RWPE2 (cell line): ENCODE data around the gene ELFN1.

ENCODE experiments used
- ATAC-seq: fragments of 200-7000 bp; cut with Tn5 transposase; 3 replicates; pipeline ENCODE4 v1.9.1; 2021; ENCODE audit warnings: low read depth
- DNase-seq: peaks from one replicate; pipeline ENCODE4 v3.0.0-alpha.2; 2020; ENCODE audit warnings: low spot score
- H3K27ac ChIP-seq: fragments of 450-650 bp; 2 replicates; pipeline ENCODE4 v1.5.1; 2017; ENCODE audit warnings: mild to moderate bottlenecking; ENCODE audit not compliant: poor library complexity, severe bottlenecking
- H3K27me3 ChIP-seq: fragments of 250-450 bp; sonication (Bioruptor Pico); 2 replicates; pipeline ENCODE4 v1.5.1; 2021; ENCODE audit warnings: mild to moderate bottlenecking, moderate library complexity; ENCODE audit not compliant: insufficient read depth, poor library complexity, severe bottlenecking
- H3K36me3 ChIP-seq: fragments of 250-450 bp; sonication (Bioruptor Pico); 2 replicates; pipeline ENCODE4 v1.5.1; 2020; ENCODE audit warnings: low read depth, mild to moderate bottlenecking, moderate library complexity
- H3K4me1 ChIP-seq: fragments of 250-450 bp; sonication (Bioruptor Pico); 2 replicates; pipeline ENCODE4 v1.5.1; 2021; ENCODE audit warnings: mild to moderate bottlenecking, moderate library complexity; ENCODE audit not compliant: insufficient read depth, poor library complexity, severe bottlenecking
- H3K4me3 ChIP-seq: fragments of 250-450 bp; sonication (Bioruptor Pico); 2 replicates; pipeline ENCODE4 v1.5.1; 2021; ENCODE audit warnings: mild to moderate bottlenecking, moderate library complexity; ENCODE audit not compliant: severe bottlenecking
- H3K9me3 ChIP-seq: fragments of 250-450 bp; sonication (Bioruptor Pico); 2 replicates; pipeline ENCODE4 v1.5.1; 2021; ENCODE audit warnings: mild to moderate bottlenecking, moderate library complexity; ENCODE audit not compliant: severe bottlenecking
- CTCF ChIP-seq: fragments of 450-650 bp; IDR thresholded peaks from one replicate; pipeline ENCODE4 v1.5.1; 2017; ENCODE audit warnings: mild to moderate bottlenecking, moderate library complexity; ENCODE audit not compliant: poor library complexity, severe bottlenecking

Gene ELFN1

DNA sequence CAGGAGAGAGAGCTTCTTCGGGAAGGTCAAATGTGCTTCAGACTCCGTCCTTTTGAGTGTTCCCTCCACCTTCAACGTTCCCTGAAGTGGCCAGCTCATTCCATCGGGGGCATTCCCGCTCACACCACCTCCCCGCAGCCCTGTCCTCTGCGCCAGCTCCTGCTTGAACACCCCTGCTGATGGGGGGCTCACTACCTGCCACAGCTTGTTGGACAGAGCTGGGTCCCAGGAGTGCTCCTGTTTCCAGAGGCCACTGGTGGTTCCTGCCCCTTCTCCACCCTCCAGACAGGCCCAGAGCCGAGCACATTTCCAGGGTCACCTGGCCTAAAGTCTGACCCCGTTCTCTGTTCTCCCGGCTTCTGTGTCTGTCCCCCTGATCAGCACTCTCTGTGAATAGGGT, 67.4 kb downstream of the ELFN1 start:
- no peaks in the 10 kb centered on the region for H3K4me1 ChIP-seq
- no peaks in the 10 kb centered on the region for H3K9me3 ChIP-seq
- H3K36me3 ChIP-seq, result no peaks in the 10 kb centered on the region
- H3K4me3 ChIP-seq, result no peak overlapping the region
- H3K27me3 ChIP-seq, result no peaks in the 10 kb centered on the region
- TF ChIP-seq CTCF, result no peak
- ATAC-seq (no peak), DNase-seq (no peak)
- no peak overlapping the region for H3K27ac ChIP-seq

- H3K27me3 ChIP-seq, result no peaks in the 10 kb centered on the region
- no peak for ATAC-seq
- H3K36me3 ChIP-seq, result no peaks in the 10 kb centered on the region
- H3K4me3 ChIP-seq, result no peak overlapping the region
- TF ChIP-seq CTCF, result no peak
- H3K9me3 ChIP-seq, result no peaks in the 10 kb centered on the region
- H3K4me1 ChIP-seq, result no peaks in the 10 kb centered on the region
- H3K27ac ChIP-seq, result no peak overlapping the region
- DNase-seq, result no peak
These were observed 67.9 kb downstream of the ELFN1 start for GRCh38 chr7:1737956-1738355.

DNA sequence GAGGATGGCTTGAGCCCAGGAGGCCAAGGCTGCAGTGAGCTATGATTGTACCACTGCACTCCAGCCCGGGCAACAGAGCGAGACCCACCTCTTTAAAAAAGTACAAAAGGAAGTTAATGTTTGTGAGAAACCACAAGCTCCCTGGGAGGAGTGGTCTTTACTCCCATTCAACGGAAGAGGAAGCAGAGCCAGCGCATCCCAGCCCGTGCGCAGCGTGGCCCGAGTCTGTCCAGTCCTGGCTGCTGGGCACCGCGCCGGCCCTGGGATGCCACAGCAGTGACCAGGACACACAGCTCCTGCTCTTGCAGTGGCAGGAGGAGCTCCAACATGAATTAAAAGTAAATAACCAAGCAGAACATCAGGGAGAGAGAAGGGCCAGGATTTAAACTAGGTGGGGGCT, 68.4 kb downstream of the ELFN1 start:
- no peak for TF ChIP-seq CTCF
- Histone ChIP-seq H3K27ac (no peak overlapping the region), H3K9me3 (no peaks in the 10 kb centered on the region), H3K36me3 (no peaks in the 10 kb centered on the region), H3K4me1 (no peaks in the 10 kb centered on the region), H3K27me3 (no peaks in the 10 kb centered on the region), H3K4me3 (no peak overlapping the region)
- ATAC-seq, result no peak
- DNase-seq, result no peak

DNA sequence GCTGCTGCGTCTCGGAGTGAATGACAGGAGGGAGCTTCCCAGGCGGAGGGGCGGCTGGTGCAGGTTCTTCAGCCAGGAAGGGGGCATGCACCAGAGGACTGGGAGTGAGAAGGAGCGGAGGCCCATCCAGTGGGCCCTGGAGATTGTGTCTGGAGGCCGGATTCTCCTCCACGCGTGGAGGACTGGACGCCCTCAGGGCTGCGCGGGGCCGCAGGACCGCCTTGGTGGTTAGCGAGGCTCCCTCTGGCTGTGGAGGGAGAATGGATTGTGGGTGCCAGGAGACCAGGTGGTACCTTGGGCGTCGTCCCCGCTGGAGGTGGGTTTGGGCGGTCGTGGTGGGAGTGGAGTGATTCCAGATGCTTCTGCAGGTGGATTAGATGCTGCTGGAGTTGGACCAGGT, 68.9 kb downstream of the ELFN1 start:
- Histone ChIP-seq H3K36me3 (no peaks in the 10 kb centered on the region), H3K4me1 (no peaks in the 10 kb centered on the region), H3K27ac (no peak overlapping the region), H3K27me3 (no peaks in the 10 kb centered on the region), H3K9me3 (no peaks in the 10 kb centered on the region), H3K4me3 (no peak overlapping the region)
- no peak for TF ChIP-seq CTCF
- ATAC-seq (no peak), DNase-seq (no peak)

DNA sequence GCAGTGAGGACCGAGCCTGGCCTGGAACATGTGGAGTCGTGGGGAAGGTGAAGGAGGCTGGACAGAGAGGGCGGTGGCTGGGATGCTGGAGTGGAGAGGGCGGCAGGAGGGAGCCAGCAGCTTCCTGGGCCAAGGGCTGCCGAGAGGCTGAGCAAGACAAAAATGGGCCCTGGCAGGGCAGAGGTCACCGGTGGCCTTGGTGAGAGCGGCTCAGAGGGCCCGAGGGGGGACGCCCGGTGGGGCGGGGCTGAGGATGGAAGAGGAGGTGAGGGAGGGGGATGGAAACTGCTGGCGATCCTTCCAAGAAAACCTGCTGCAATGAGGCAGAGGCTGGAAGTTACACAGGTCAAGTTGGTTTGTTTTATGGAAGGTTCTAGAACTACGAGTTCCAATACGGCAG, 69.5 kb downstream of the ELFN1 start:
- Histone ChIP-seq H3K27ac (no peak overlapping the region), H3K27me3 (no peaks in the 10 kb centered on the region), H3K4me3 (no peak overlapping the region), H3K36me3 (no peaks in the 10 kb centered on the region), H3K4me1 (no peaks in the 10 kb centered on the region), H3K9me3 (no peaks in the 10 kb centered on the region)
- DNase-seq, result no peak
- no peak for ATAC-seq
- TF ChIP-seq CTCF, result no peak
